SHP77 (cell line): ENCODE measurements around the gene INSC.

Experiments
- DNase-seq, 2 experiments: peaks; one replicate each; lab custom pipeline; 2025; lab: John Stamatoyannopoulos, UW

INSC gene

DNA sequence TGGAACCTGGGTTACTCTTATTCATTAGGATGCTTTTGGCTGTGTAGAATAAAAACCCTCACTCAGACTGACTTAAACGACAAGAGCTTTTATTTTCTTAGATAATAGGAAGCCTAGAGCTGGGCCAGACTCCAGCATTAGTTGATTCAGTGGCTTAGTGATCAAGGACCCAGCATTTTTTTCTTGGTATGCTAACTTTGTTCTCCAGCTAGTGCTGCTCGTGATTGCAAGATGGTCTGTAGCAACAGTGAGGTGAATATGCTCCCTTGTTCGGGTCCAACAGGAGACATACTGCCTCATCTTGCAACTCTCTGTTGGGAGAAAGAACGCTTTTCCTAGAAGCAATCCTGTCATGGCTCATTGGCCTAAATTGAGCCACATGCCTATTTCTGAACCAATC is 33.4 kb downstream of the INSC start:
- DNase-seq = no peak

DNA sequence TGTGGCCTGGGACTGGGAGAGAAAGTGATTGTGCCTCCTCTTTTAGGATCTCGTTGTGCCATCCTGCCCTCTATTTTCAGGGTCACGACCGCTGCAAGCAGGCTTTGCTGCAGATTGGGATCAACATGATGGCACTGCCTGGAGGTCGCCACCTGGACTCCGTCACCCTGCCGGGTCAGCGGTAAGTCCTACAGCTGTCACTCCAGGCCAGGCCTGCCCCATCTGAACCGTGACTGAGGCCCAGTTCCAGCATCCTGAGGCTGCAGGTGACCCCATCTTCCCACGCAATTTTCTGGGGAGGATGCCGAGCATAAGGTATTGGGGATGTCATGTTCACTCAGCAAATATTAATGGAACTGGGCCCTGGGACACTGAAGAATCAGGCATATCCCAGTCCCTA is 34.3 kb downstream of the INSC start:
- DNase-seq = no peak

DNA sequence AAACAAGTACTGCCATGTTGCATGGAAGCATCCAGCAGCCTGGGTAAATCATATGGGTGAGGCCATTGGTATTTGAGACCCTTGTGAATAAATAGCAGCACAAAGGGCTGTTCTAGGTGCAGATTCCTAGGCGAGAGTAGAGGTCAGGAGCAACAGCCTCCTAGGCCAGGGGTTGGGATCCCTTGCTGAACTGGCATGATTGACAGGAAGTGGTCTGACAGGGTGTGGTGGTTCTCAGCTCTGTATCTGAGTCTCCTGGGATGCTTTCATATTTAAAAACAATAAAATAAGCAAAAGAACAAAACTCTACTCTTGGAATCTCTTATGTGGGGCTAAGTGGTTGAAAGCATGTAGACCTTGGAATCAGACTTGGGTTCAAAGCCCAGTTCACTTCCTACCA is 35.8 kb downstream of the INSC start:
- DNase-seq = no peak

DNA sequence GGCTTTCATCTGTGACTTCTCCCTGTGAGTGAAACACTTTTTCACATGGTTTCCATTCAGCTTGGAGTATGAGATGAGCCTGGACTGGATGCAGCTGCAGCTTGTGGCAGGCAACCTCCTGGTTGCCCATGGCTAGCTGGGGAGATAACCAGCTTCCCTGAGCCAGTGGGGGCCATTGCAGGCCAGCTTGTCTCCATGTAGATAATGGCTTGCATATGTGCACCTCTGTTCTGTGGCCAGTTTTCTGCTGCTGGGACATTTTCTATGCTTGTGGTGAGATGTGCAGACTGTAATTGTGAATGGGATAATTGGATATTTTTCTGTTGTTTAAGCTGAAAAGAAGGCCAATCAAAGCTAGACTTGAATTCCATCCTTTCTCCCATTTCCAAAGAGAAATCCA is 38.5 kb downstream of the INSC start:
- DNase-seq = no peak

DNA sequence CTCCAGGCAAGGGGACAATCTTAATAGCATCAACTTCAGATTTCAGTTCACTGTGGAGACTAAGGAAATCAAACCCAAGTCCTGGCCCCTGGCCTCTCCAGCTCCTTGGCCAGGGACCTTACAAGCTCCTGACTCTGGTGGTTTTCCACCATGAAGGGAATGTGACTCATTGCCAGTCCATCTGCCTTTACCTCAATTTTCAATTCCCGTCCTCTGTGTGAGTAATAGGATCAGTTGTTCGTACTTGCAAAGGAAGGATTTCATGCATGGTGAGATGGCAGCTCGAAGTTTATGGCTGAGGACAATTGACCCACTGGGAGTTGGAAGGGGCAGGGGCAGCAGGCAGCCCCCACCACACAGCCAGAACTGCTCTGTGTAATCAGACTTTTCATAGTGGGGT is 42.5 kb downstream of the INSC start:
- DNase-seq = no peak

DNA sequence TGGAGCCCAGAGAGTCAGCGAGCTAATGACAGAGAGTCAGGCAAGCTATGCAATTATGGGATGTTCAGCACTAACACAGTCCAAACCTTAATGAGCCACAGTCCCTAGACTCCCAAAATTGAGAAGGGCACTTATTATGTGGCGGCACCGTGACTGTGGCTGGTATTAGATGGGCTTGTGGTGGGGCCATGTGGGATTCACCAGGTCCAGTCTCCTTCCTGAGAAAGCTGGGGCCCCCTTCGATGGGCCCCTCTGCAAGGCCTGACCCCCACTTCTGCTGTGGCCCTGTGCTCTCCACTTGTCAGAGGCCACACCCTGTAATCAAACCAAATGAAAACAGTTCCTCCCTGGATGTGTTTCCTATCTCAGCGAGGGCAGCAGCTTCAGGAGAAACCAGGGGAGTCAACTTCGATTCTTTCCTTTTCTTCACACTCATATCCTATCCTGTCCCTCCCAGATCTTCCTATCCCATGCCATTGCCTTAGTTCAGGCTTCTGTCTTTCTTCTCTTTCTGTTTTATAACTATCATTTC is 42.9 kb downstream of the INSC start:
- no peak for DNase-seq

DNA sequence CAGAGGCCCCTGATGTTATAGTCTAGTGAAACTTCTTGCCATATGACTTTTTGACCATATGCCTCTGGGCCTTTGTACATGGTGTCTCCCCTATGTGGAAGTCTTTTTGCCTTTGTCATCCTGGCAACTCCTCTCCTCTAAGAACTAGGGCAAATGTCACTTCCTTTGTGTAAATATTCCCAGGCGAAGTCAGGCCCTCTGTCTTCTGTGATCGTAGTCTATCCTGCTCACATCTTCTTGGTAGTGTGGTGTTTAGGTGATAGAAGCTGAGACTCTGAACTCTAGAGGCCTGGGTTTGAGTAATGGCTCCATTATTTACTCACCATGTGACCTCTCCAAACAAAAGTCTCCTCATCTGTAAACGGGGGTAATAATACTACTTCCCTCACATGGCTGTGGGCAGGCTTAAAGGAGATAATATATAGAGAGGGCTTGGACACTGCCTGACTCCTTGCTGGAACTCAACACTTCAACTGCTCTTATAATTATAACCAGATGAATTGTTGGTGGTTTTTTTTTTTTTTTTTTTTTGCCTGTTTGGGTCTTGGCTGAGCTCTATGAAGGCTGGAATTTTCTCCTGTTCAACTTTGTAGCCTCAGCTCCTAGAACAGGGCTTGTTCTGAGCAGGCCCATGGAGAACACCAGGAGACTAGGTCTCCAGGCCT is 43.8 kb downstream of the INSC start:
- no peak for DNase-seq

DNA sequence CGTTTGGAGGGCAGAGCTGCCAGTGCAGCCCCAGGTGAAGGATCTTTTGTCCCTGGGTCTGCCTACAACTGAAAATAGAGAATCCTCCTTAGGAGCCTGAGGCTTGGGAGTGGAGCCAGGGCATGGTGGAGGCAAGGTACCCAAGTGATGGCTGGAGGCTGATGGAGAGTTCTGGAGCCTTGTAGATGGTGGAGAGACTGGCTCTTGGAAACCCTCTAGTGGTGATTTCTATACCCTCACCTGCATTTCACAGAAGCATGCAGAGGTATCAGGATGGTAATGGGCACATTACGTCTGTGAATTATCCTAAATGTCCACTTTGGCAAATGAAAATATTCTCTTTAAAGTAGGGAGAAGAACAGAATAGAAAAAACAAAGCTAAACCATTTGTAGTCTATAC is 44.4 kb downstream of the INSC start:
- no peak for DNase-seq

DNA sequence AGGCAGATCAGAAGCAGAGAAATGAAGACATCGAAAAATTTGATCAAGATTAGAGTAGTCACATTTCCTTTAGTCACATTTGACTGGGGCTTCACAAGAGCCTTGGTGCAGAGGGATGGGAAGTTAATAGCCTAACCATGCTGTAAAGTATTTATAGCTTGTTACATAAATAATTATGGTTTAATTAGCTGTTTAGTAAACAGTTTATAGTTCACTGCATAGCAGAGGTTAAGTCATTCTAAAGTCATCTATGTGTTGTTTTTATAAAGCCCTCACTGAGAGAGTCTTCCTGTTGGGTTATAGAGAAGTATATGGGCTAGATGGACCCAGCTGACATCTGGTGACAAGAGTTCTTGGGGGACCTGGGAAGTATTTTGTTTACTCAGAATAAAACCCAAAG is 47.1 kb downstream of the INSC start:
- DNase-seq = no peak

DNA sequence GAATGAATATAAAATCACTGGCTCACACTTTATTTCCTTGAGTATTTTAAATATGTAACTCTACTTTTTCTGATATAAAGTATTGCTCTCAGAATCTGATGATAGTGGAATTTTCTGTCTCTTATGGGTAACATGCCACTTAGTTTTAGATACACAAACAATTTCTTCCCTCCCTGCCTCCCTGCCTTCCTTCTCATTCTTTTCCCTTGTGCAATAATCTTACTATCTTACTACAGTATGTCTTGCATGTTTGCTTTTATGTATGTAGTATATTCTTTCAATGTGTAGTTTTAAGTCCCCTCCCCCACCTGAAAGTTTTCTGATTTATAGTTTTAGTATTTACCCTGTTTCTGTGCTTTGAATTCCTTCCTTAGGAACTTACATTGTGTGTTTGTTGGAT is 48.4 kb downstream of the INSC start:
- no peak for DNase-seq

DNA sequence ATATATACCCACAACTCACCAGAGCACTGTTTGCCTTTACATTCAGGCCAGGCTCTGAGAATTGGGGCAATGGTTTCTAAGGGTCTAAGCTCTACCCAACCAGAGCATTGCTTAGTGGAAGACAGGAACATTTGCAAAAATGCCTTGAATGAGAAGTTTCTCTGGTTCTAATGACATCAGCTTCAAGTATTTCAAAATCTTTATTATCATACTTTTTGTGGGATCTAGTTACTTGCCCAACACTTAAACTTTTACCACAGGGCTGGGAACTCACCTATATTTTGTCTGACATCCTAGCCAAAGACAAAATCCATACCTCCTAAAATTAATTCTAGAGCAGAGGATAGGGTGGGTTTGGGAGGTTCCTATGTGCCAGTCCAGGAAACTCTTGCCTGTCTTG is 51.5 kb downstream of the INSC start:
- DNase-seq = no peak

DNA sequence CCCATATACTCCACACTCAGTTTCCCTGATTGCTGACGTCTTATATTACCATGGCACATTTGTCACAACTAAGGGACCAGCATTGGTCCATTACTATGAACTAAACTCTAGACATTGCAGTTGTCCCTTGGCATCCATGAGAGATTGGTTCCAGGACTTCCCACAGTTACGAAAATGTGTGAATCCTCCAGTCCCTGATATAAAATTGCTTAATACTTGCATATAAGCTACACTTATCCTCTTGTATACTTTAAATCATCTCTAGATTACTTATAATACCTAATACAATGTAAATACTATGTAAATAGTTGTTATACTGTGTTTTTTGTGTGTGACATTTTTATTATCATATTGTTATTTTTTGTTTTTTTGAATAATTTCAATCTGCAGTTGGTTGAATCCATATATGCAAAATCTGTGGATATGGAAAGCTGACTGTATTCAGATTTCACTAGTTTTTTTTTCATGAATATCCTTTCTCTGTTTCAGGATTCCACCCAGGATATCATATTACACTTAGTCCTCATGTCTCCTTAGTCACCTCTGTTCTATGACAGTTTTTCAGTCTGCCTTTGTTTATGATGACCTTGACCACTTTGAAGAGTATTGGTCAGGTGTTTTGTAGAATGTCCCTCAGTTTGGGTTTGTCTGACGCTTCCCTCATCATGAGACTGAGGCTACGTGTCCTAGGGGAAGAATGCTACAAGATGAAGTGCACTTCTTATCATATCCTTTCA is 55.3 kb downstream of the INSC start:
- DNase-seq = no peak

DNA sequence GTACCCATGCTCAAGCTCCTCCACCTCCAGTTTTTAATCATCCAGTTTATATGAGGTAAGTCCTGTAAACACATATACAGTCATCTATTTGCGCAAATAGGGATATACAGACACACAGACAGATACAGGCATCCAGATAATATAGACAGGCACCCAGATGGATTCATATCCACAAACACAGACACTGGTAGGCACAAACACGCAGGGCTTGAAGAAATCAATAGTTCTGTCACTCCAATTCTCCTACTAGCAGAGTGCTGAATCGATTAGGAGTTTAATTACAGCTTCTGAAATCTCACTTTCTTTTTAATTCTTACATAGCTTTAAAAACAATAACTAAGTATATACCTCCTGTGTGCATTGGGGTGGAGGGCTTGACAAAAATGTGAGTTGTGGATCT is 56.0 kb downstream of the INSC start:
- no peak for DNase-seq

DNA sequence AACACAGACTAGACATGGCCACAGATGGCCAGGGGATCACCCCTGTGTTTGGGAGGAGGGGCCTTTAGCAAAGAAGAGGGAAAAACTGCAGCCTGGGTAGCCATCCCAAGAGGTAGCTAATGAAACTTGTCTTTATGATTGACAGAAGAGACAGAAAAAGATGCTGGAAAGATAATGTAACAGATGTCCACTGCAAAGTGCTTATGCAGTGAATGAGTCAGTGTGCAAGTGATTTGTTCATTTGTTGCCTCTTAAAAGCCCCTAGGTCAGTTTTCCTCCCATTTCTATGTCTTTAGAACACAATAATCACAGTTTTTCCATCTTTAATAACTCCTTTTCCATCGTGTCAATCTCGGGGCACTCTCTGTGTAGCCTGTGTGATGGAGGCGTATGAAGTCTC is 57.2 kb downstream of the INSC start:
- no peak for DNase-seq

DNA sequence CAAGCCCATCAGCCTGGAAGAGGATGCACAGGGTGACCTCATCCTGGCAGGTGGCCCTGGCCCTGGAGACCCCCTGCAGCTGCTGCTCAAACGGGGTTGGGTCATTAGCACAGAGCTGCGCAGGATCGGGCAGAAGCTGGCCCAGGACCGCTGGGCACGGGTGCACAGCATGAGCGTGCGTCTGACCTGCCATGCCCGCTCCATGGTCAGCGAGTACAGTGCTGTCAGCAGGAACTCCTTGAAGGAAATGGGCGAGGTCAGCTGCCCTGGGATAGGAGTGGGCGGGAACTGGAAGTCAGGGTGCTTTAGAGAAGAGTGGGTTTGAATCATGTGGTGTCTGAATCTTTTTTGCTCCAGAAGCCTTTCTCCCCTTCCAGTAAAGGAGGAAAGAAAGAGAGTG is 61.1 kb downstream of the INSC start:
- DNase-seq = no peak

DNA sequence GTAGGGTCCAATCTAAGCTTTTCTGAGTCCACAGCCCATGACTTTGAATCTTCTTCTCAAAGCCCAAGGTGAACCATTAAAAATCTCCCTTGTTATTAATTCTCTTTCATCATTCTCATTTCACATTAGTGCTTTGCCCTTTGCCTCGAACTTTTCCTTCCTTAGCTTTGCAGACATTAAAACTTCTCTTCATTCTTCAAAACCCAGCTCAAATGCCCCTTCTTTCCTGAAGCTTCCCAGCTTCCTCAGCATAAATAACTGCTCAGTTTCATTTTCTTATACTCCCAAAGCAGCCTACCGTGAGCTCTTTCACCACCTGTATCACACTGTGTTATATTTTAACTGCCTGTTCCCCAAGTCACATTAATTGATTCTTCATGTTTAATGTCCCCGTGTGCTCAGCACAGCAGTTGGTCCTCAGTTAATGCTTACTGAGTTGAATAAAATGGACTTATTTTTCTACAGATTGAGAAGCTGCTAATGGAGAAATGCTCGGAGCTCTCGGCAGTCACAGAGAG is 62.0 kb downstream of the INSC start:
- no peak for DNase-seq

DNA sequence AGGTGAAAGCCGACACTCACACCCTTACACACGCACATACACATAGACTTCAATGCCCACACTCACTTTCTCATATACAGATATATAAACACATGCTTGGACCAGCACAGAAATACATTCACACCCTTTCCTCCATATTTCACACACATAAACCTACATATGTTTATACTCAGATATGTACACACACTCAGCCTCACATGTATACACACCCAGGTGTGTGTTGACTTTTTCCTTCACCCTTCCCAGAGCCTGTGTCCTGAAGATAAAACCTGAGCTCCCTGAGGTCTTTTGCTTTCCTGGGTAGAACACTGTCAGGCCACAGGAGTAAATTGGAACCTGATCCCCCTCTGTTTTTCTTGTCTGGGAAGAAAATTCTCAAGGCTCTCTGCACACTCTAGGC is 62.8 kb downstream of the INSC start:
- no peak for DNase-seq

DNA sequence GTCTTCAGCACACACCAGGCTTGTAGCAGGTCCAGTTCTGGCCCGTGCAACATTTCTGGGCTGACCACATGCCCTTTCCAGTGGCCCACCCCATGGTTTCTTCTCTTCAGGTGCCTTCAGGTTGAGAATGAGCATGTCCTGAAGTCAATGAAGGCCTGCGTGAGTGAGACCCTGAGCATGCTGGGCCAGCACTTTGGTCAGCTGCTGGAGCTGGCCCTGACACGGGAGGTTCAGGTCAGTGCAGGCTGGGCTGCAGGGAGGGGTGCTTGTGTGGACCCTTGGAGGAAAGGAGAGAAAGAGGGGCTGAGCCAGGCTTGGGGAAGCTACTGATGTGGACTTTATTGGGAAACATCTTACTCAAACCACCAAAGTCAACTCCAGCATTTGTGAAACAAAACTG is 63.5 kb downstream of the INSC start:
- no peak for DNase-seq

DNA sequence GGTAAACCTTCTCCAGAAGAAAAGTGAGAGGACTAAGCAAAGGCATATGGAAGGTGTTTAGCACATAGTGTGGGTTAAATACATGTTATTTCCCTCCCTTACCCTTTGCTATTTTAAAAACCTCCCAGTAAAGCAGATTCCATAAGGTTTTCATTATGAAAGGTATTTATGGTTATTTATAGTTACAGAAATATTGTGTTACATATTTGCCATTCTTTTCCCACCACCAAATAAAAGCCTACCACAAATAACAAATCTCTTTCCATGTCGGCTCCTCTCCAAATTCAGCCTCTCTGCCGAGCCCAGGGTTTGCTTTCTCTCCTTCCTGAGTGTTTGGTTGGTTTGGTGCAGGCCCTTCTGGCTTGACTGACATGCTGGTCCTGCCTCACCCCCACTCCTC is 64.4 kb downstream of the INSC start:
- no peak for DNase-seq

DNA sequence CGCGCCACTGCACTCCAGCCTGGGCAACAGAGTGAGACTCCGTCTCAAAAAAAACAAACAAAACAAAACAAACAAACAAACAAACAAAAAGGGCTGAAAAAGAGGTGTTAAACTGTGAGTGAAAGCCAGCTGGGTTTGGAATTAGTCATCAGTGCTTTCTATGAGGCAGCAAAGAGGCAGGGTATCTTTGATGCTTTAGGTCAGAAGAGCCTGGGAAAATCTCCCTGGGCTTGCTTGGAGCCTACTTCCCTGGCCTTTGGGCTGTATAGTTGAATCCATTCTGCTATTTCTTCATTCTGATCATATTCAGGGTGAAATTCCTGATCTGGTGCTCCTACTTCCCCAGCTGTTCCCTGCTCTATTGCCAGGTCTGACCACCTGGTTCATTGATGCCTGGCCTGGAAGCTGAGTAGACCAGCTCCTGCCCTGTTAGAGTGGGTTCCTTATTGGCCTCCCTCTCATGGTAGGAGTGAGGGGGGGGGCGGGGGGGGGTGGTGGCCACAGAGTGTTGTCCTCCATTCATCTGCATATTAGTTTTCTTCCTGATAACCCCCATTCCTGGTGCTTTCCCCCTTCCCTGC is 65.6 kb downstream of the INSC start:
- DNase-seq = no peak

DNA sequence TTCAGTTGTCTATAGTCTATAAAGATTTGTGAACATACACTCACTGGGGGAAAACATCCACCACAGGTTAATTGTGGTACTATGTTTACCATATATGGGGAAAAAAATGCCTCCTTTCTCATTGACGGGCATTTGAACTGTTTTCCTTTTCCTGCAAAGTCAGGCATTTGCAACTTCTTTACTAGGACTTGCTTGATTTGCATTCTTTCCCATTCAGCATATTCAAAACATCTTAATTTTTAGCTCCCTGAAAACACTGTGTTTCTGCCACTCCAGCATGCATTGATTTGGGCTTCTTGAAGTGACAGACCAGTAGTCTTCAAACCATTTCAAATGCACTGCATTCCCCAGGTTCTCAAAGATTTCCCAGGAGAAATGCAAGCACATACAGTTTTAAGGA is 67.6 kb downstream of the INSC start:
- no peak for DNase-seq

DNA sequence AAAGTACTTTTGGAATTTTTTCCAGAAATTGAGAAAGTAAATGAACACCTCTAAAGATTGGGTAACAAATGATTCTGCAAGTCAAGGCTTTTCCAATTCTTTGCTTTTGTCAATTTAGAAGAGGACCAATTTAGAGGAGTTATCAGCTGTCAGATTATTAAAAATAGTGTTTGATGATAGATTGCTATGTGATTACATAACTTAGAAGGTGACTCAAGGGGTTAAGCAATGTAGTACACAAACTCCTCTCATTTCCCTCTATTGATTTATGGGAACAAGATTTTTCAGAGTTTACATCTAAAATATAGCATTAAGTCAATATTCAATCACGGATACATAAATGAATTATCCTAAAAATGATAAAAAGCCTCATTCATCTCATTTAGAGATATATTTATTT is 70.3 kb downstream of the INSC start:
- no peak for DNase-seq

DNA sequence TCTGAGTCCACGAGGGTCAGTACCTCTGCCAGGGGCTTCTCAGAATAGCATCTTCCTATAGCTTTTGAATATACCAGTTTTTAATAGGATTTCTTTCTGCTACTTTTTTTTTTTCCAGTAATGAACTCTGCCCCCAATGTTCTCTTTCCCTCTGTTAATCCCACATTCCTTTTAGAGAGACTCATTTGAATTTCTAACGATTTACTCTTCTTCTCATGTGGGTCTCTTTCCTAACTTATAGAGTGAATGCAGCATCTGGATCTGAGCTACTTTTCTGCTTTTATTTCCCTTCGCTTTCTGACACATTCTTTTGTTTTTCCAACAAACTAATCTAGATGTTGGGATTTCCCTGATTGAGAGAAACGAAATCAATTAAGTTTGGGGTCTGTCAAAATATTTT is 71.4 kb downstream of the INSC start:
- no peak for DNase-seq
